ENCODE data around the gene MCTP1.

DNA sequence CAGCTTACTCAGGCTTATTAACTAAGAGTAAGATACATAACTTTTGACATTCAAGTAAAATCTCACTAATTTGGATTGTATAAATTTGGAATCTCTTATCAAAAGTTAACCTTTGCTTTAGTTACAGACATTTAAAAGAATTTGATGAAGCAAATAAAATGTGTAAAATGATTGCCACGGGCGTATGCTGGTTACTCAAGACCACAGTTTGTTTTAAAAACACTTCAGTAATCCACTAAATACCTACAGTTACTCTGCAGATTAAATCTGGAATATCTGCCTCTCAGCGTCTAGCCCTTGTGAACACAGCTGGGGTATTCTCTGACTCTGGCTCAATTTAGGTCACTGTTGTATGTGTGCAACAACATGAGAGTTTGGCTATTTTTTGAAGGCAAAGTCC, 143.8 kb downstream of the MCTP1 start:
- no peak for TF ChIP-seq POLR2AphosphoS5 (IDR thresholded peaks at IDR 0.05; ENCODE audit: borderline replicate concordance, low read depth, low read length)
- TF ChIP-seq EZH2 (IDR thresholded peaks at IDR 0.05) = no peak
